HepG2 (cell line): ENCODE measurements around the gene EMC9. TPM values are rescaled to one million over a fixed set of nuclear protein-coding genes. Genes with fewer than 3 reads are reported as not detected.

ENCODE experiments used
- CENPX ChIP-seq: sonication (generic); formaldehyde crosslinking; IDR thresholded peaks from 2 replicates; pipeline ENCODE4 v1.9.0; 2021; ENCODE audit warnings: mild to moderate bottlenecking, missing genetic modification reagents, moderate library complexity
- DBP ChIP-seq: sonication (generic); formaldehyde crosslinking; IDR thresholded peaks from 2 replicates; pipeline ENCODE4 v1.4.0; 2020; ENCODE audit warnings: missing genetic modification reagents; ENCODE audit errors: not compliant biosample characterization
- HMGXB4 ChIP-seq, 2 experiments: sonication (generic) in 1 of 2; formaldehyde crosslinking in 1 of 2; IDR thresholded peaks; 2 replicates each; pipeline versions ENCODE4 v1.4.0 to v1.6.1; 2018 to 2020; ENCODE audit warnings: missing genetic modification reagents in 2 of 2, borderline replicate concordance in 1 of 2, low read depth in 1 of 2, mild to moderate bottlenecking in 1 of 2, missing biosample characterization in 1 of 2
- HNF1B ChIP-seq: sonication (generic); formaldehyde crosslinking; IDR thresholded peaks from 2 replicates; pipeline ENCODE4 v1.5.1; 2020; ENCODE audit warnings: mild to moderate bottlenecking, moderate library complexity, missing genetic modification reagents
- LBX2 ChIP-seq: sonication (generic); formaldehyde crosslinking; IDR thresholded peaks from 2 replicates; pipeline ENCODE4 v1.5.0; 2020; ENCODE audit warnings: missing genetic modification reagents, mild to moderate bottlenecking, borderline replicate concordance
- LCORL ChIP-seq, 2 experiments: fragments of 450-650 bp in 1 of 2; sonication (generic) in 1 of 2; formaldehyde crosslinking in 1 of 2; IDR thresholded peaks; 2 replicates each; pipeline versions ENCODE4 v1.5.0 to v1.6.1; 2017 to 2020; ENCODE audit warnings: antibody characterized with exemption in 1 of 2, missing genetic modification reagents in 1 of 2
- NR1H2 ChIP-seq: sonication (generic); formaldehyde crosslinking; IDR thresholded peaks from 2 replicates; pipeline ENCODE4 v1.8.1; 2022; ENCODE audit warnings: low read depth, missing genetic modification reagents, borderline replicate concordance
- SOX6 ChIP-seq, 2 experiments: fragments of 450-650 bp in 1 of 2; sonication (generic) in 1 of 2; formaldehyde crosslinking in 1 of 2; IDR thresholded peaks; 2 replicates each; pipeline versions ENCODE4 v1.4.0 to v1.6.1; 2017 to 2020; ENCODE audit warnings: antibody characterized with exemption in 1 of 2, mild to moderate bottlenecking in 1 of 2, missing genetic modification reagents in 1 of 2
- SSRP1 ChIP-seq: IDR thresholded peaks from 2 replicates; pipeline ENCODE4 v1.6.1; 2016; ENCODE audit warnings: control low read depth
- THAP11 ChIP-seq: IDR thresholded peaks from 2 replicates; pipeline ENCODE4 v1.6.1; 2016; ENCODE audit warnings: missing biosample characterization, missing genetic modification reagents
- ZNF138 ChIP-seq: sonication (generic); formaldehyde crosslinking; IDR thresholded peaks from 2 replicates; pipeline ENCODE4 v1.5.0; 2020; ENCODE audit warnings: mild to moderate bottlenecking, low read depth, missing genetic modification reagents
- ZNF263 ChIP-seq: sonication (generic); formaldehyde crosslinking; IDR thresholded peaks from 2 replicates; pipeline ENCODE4 v1.4.0; 2020; ENCODE audit warnings: missing genetic modification reagents
- ZNF430 ChIP-seq: sonication (generic); formaldehyde crosslinking; IDR thresholded peaks from 2 replicates; pipeline ENCODE4 v1.9.0; 2021; ENCODE audit warnings: mild to moderate bottlenecking, missing genetic modification reagents
- ZNF512B ChIP-seq: sonication (generic); formaldehyde crosslinking; IDR thresholded peaks from 2 replicates; pipeline ENCODE4 v1.5.1; 2020; ENCODE audit warnings: missing genetic modification reagents, mild to moderate bottlenecking, borderline replicate concordance
- ZNF607 ChIP-seq: sonication (generic); formaldehyde crosslinking; IDR thresholded peaks from 2 replicates; pipeline ENCODE4 v1.5.1; 2020; ENCODE audit warnings: missing genetic modification reagents, mild to moderate bottlenecking, borderline replicate concordance
- ZNF781 ChIP-seq: sonication (generic); formaldehyde crosslinking; IDR thresholded peaks from 2 replicates; pipeline ENCODE4 v1.5.1; 2020; ENCODE audit warnings: borderline replicate concordance, mild to moderate bottlenecking, missing genetic modification reagents; ENCODE audit errors: not compliant biosample characterization
- ZNF850 ChIP-seq: sonication (generic); formaldehyde crosslinking; conservative IDR thresholded peaks from 2 replicates; pipeline ENCODE4 v1.9.0; 2021; ENCODE audit warnings: mild to moderate bottlenecking, missing genetic modification reagents
- ZSCAN5A ChIP-seq: sonication (generic); formaldehyde crosslinking; IDR thresholded peaks from 2 replicates; pipeline ENCODE4 v1.8.0; 2022; ENCODE audit warnings: mild to moderate bottlenecking, missing genetic modification reagents, borderline replicate concordance
- polyA plus RNA-seq, 8 experiments: library from polyadenylated mRNA; depleted of rRNA in 3 of 8; stranded (reverse) in 7 of 8; unstranded in 1 of 8; fragments of >200 nt; fragmentation: Illumina TruSeq in 4 of 8; extraction: Trizol in 4 of 8; gene quantifications; 2 replicates each; pipeline versions ENCODE4 v1.2.1 to v1.2.3, GENCODE V29; 2011 to 2016; ENCODE audit warnings: low read depth in 4 of 8, missing spikeins in 1 of 8, mixed read lengths in 1 of 8; ENCODE audit not compliant: insufficient read depth in 1 of 8
- total RNA-seq, 5 experiments: library from RNA; depleted of rRNA; stranded (reverse); fragments of >200 nt; fragmentation: Illumina TruSeq; extraction: Trizol; gene quantifications; 2 replicates each; pipeline ENCODE4 v1.2.3, GENCODE V29; 2016; ENCODE audit warnings: low read depth in 1 of 5

The EMC9 gene
- total and polyA plus RNA-seq, 2 of the 13 experiments (the other 11 are each of a cell fraction or from before 2014, with no cell fraction given): 60.5 to 78.7 TPM

DNA sequence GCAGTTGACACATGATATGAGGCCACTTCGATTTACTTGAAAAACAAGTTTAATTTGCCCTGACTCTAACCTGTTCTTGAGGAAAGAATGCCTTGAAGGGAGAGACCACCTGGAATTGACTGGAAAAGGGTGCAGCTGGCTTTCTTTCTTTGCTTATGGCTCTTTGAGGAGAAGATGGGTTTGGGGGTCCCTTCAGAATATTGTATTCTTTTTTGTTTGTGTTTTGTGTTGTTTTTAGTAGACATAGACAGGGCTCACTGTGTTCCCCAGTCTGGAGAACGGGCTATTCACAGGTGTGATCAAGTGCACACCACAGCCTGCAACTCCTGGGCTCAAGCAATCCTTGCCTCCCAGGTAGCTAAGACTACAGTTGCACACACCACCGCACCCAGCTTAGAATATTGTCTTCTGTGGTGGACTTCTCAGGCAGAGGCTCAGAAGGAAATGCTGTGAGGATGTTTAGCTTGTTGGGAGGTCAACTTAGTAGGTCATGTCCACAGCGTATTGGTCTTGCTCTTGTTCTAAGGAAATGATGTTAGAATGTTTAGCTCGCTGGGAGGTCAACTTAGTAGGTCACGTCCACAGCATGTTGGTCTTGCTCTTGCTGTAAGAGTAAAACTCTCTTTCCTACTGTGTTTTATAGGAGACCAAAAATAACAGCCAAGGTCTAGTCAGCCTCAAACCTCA is 25.1 kb downstream of the EMC9 start (continued):
- no peak for TF ChIP-seq HMGXB4 (CRISPR knock-in tag; IDR thresholded peaks at IDR 0.05; ENCODE audit: borderline replicate concordance in 1 of 2, low read depth in 1 of 2)
- TF ChIP-seq NR1H2: no peak
- TF ChIP-seq CENPX (CRISPR knock-in tag): no peak
- TF ChIP-seq ZNF781 (CRISPR knock-in tag): peak; percentile 63
- no peak for TF ChIP-seq THAP11 (CRISPR knock-in tag)
- TF ChIP-seq DBP: no peak
- no peak for TF ChIP-seq ZSCAN5A (CRISPR knock-in tag)
- TF ChIP-seq LCORL (IDR thresholded peaks at IDR 0.05): no peak
- 0 out of 2 replicates have a peak, but pooled peaks have one; percentile 45 for TF ChIP-seq LCORL (CRISPR knock-in tag; IDR thresholded peaks at IDR 0.05)
- no peak for TF ChIP-seq ZNF138
- peak; percentile 65; the same call in 1 of the 2 replicates for TF ChIP-seq HNF1B (CRISPR knock-in tag)
- TF ChIP-seq ZNF263: 0 out of 2 replicates have a peak, but pooled peaks have one; percentile 23
- TF ChIP-seq ZNF512B (CRISPR knock-in tag): peak; percentile 70; the same call in 1 of the 2 replicates
- TF ChIP-seq LBX2: 0 out of 2 replicates have a peak, but pooled peaks have one; percentile 22
- peak; percentile 51; the same call in 1 of the 2 replicates for TF ChIP-seq ZNF607 (CRISPR knock-in tag)
- TF ChIP-seq SOX6 (IDR thresholded peaks at IDR 0.05): no peak
- TF ChIP-seq SOX6 (CRISPR knock-in tag; IDR thresholded peaks at IDR 0.05): no peak
- TF ChIP-seq ZNF850 (CRISPR knock-in tag): no peak
- TF ChIP-seq ZNF430: peak; percentile 61; the same call in 1 of the 2 replicates
- peak; percentile 64; the same call in 1 of the 2 replicates for TF ChIP-seq SSRP1 (CRISPR knock-in tag)
